Calu3 (cell line): ENCODE measurements around the gene LGR6. TPM values are rescaled to one million over a fixed set of nuclear protein-coding genes. Genes with fewer than 3 reads are reported as not detected.

ENCODE experiments used
- BruUV-seq: library from RNA; stranded (reverse); fragments of 400-500 nt; replicated peaks from 2 replicates; lab custom pipeline; 2021; lab: Mats Ljungman, UMichigan
- CTCF ChIA-PET: fragments of 300-600 bp; sonication (Branson Sonifier 250); formaldehyde crosslinking; loops from one replicate; lab custom pipeline; 2022; ENCODE audit warnings: antibody characterized with exemption; lab: Charles Lee
- DNase-seq: peaks from one replicate; pipeline ENCODE4 v3.0.0; 2022
- H3K27ac Mint-ChIP-seq: one replicate; pipeline ENCODE4 v1.8.0; 2022; ENCODE audit warnings: mixed read lengths; ENCODE audit not compliant: unreplicated experiment
- H3K27me3 Mint-ChIP-seq: one replicate; pipeline ENCODE4 v1.8.0; 2022; ENCODE audit warnings: mixed read lengths; ENCODE audit not compliant: unreplicated experiment
- H3K36me3 Mint-ChIP-seq: one replicate; pipeline ENCODE4 v1.8.0; 2022; ENCODE audit warnings: mild to moderate bottlenecking, moderate library complexity, mixed read lengths; ENCODE audit not compliant: insufficient read depth, unreplicated experiment
- H3K4me1 Mint-ChIP-seq: one replicate; pipeline ENCODE4 v1.8.0; 2022; ENCODE audit warnings: mild to moderate bottlenecking, low read depth, mixed read lengths; ENCODE audit not compliant: unreplicated experiment
- H3K4me3 Mint-ChIP-seq: one replicate; pipeline ENCODE4 v1.8.0; 2022; ENCODE audit warnings: mild to moderate bottlenecking, low read depth, moderate library complexity, mixed read lengths; ENCODE audit not compliant: unreplicated experiment
- H3K9me3 Mint-ChIP-seq: one replicate; pipeline ENCODE4 v1.8.0; 2022; ENCODE audit warnings: low read depth, mixed read lengths; ENCODE audit not compliant: unreplicated experiment
- intact Hi-C: fragments of 100-400 bp; cut with micrococcal nuclease; formaldehyde crosslinking; loops from one replicate; pipeline ENCODE4 v1.10.0; 2022; ENCODE audit not compliant: unreplicated experiment
- total RNA-seq: library from RNA; stranded (reverse); gene quantifications from 2 replicates; pipeline ENCODE4 v1.2.3, GENCODE V29; 2022
- TF ChIP-seq, protein P1 (sequence below): fragments of 200-600 bp; IDR thresholded peaks from one replicate; pipeline ENCODE4 v1.8.0; 2022; ENCODE audit warnings: antibody characterized with exemption; ENCODE audit not compliant: unreplicated experiment

The LGR6 gene
- total RNA-seq, 1 experiment from 2014 or later, result not detected

GRCh38 chr1:202242080-202242419 is 48.5 kb downstream of the LGR6 start:
- H3K27me3 Mint-ChIP-seq, result peaks cover 83% of the 10 kb centered on the region
- no TSS peak for BruUV-seq
- no peaks in the 10 kb centered on the region for H3K9me3 Mint-ChIP-seq
- H3K27ac Mint-ChIP-seq, result no peak overlapping the region
- no peak for DNase-seq
- intact Hi-C loops, result no loop called here
- TF ChIP-seq, protein P1, sequence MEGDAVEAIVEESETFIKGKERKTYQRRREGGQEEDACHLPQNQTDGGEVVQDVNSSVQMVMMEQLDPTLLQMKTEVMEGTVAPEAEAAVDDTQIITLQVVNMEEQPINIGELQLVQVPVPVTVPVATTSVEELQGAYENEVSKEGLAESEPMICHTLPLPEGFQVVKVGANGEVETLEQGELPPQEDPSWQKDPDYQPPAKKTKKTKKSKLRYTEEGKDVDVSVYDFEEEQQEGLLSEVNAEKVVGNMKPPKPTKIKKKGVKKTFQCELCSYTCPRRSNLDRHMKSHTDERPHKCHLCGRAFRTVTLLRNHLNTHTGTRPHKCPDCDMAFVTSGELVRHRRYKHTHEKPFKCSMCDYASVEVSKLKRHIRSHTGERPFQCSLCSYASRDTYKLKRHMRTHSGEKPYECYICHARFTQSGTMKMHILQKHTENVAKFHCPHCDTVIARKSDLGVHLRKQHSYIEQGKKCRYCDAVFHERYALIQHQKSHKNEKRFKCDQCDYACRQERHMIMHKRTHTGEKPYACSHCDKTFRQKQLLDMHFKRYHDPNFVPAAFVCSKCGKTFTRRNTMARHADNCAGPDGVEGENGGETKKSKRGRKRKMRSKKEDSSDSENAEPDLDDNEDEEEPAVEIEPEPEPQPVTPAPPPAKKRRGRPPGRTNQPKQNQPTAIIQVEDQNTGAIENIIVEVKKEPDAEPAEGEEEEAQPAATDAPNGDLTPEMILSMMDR, result no peak
- H3K4me3 Mint-ChIP-seq, result no peak overlapping the region
- no peaks in the 10 kb centered on the region for H3K36me3 Mint-ChIP-seq
- peaks cover 3% of the 10 kb centered on the region for H3K4me1 Mint-ChIP-seq
- CTCF ChIA-PET, result interaction anchor here (1.3 kb wide), 1 partner anchor 25 kb away, joined by 5 read pairs; no protein-coding TSS in a partner anchor

- CTCF ChIA-PET, result interaction anchor here (0.6 kb wide), 1 partner anchor 685 kb away, joined by 4 read pairs; no protein-coding TSS in a partner anchor
Measured at GRCh38 chr1:202243006-202243405, 49.4 kb downstream of the LGR6 start.

GRCh38 chr1:202244841-202245261 is 51.3 kb downstream of the LGR6 start:
- CTCF ChIA-PET, result interaction anchor here (0.8 to 1.5 kb wide), 2 partner anchors 34 to 56 kb away, joined by 3 read pairs; no protein-coding TSS in a partner anchor
- Mint-ChIP-seq H3K36me3 (no peaks in the 10 kb centered on the region), H3K4me3 (no peak overlapping the region), H3K9me3 (no peaks in the 10 kb centered on the region), H3K4me1 (no peaks in the 10 kb centered on the region), H3K27me3 (peaks cover 97% of the 10 kb centered on the region), H3K27ac (no peak overlapping the region)
- TF ChIP-seq, protein P1, result no peak
- no TSS peak for BruUV-seq
- DNase-seq, result no peak
- intact Hi-C loops, result no loop called here

More at GRCh38 chr1:202243006-202243405, 49.4 kb downstream of the LGR6 start:
- Mint-ChIP-seq H3K9me3 (no peaks in the 10 kb centered on the region), H3K4me3 (no peak overlapping the region), H3K27ac (no peak overlapping the region), H3K27me3 (peaks cover 92% of the 10 kb centered on the region), H3K36me3 (no peaks in the 10 kb centered on the region), H3K4me1 (no peaks in the 10 kb centered on the region)
- intact Hi-C loops, result no loop called here
- TF ChIP-seq, protein P1, result no peak
- no peak for DNase-seq
- no TSS peak for BruUV-seq

DNA sequence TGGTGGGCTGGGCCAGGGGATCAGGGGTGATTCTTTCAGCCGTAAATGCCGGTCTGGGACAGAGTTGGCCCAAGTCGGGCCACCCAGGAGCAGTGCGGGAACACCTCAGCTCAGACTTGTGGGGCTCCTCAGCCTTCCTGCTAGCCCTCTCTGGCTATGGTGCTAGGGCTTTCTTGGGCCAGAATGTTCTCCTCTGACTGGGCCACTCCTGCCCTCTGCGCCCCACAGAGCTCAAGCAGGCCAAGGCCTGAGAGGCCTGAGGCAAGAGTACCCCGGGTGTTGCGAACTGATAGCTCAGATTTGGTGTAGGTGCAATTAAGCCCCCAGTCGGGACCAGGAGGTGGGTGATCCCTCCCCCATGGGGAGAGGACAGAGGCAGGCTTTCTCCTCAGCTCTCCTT is 51.8 kb downstream of the LGR6 start:
- no TSS peak for BruUV-seq
- Mint-ChIP-seq H3K9me3 (no peaks in the 10 kb centered on the region), H3K36me3 (no peaks in the 10 kb centered on the region), H3K27ac (no peak overlapping the region), H3K4me1 (no peaks in the 10 kb centered on the region), H3K27me3 (peaks cover 97% of the 10 kb centered on the region), H3K4me3 (no peak overlapping the region)
- CTCF ChIA-PET, result interaction anchor here (1.5 kb wide), 1 partner anchor 56 kb away, joined by 3 read pairs; no protein-coding TSS in a partner anchor
- intact Hi-C loops, result no loop called here
- TF ChIP-seq, protein P1, result no peak
- no peak for DNase-seq
